K562 (cell line): ENCODE measurements around the gene MPHOSPH6. TPM values are rescaled to one million over a fixed set of nuclear protein-coding genes. Genes with fewer than 3 reads are reported as not detected.

ENCODE experiments used
- CBX8 ChIP-seq: fragments of 200-600 bp; sonication (generic); IDR thresholded peaks from 2 replicates; pipeline ENCODE4 v1.6.1; 2012; ENCODE audit warnings: borderline replicate concordance, mixed run types, low read depth, mild to moderate bottlenecking, moderate library complexity, mixed read lengths, low read length, control low read depth, inconsistent platforms; ENCODE audit not compliant: poor library complexity, severe bottlenecking; ENCODE audit errors: extremely low read depth
- CHD1 ChIP-seq: fragments of 200-600 bp; sonication (generic); IDR thresholded peaks from one replicate; pipeline ENCODE4 v1.6.1; 2012; ENCODE audit warnings: mild to moderate bottlenecking, moderate library complexity, low read length, inconsistent platforms
- EGR1 ChIP-seq: fragments of 450-650 bp; conservative IDR thresholded peaks from 2 replicates; pipeline ENCODE4 v1.6.1; 2017; ENCODE audit warnings: mild to moderate bottlenecking
- ETV5 ChIP-seq: sonication (generic); formaldehyde crosslinking; IDR thresholded peaks from 2 replicates; pipeline ENCODE4 v1.4.0; 2020; ENCODE audit warnings: low read depth, mild to moderate bottlenecking, missing genetic modification reagents
- HLTF ChIP-seq: fragments of 450-650 bp; IDR thresholded peaks from 2 replicates; pipeline ENCODE4 v1.6.1; 2016
- MAZ ChIP-seq, 2 experiments: fragments of 450-650 bp in 1 of 2; sonication (generic) in 1 of 2; formaldehyde crosslinking; IDR thresholded peaks in 1 of 2; conservative IDR thresholded peaks in 1 of 2; 2 replicates each; pipeline versions ENCODE4 v1.4.0 to v1.5.0; 2020; ENCODE audit warnings: mild to moderate bottlenecking in 1 of 2, missing genetic modification reagents in 1 of 2
- MBD2 ChIP-seq: sonication (generic); IDR thresholded peaks from 2 replicates; pipeline ENCODE4 v1.6.1; 2016; ENCODE audit warnings: low read depth, borderline replicate concordance
- MYC ChIP-seq, 2 experiments: fragments of 250-450 bp in 1 of 2; sonication (Bioruptor Pico) in 1 of 2; IDR thresholded peaks; 2 replicates each; pipeline versions ENCODE4 v1.5.1 to v1.6.1; 2012 to 2021; ENCODE audit warnings: low read depth in 2 of 2, borderline replicate concordance in 1 of 2, improper control_type of control experiment in 1 of 2, low read length in 1 of 2, mild to moderate bottlenecking in 1 of 2, moderate library complexity in 1 of 2
- NR4A1 ChIP-seq, 2 experiments: fragments of 250-450 bp in 1 of 2; fragments of 450-650 bp in 1 of 2; sonication (Bioruptor Pico) in 1 of 2; IDR thresholded peaks; 2 replicates each; pipeline versions ENCODE4 v1.4.0 to v1.6.1; 2016 to 2020; ENCODE audit warnings: mild to moderate bottlenecking in 2 of 2, missing compliant biosample characterization in 1 of 2, missing genetic modification characterization in 1 of 2, moderate library complexity in 1 of 2
- SIX5 ChIP-seq, 2 experiments: IDR thresholded peaks; 2 replicates each; pipeline ENCODE4 v1.6.1; 2011; ENCODE audit warnings: low read length in 2 of 2, borderline replicate concordance in 1 of 2, low read depth in 1 of 2, mild to moderate bottlenecking in 1 of 2, moderate library complexity in 1 of 2; ENCODE audit not compliant: insufficient read depth in 1 of 2
- ZBTB7A ChIP-seq: IDR thresholded peaks from 2 replicates; pipeline ENCODE4 v1.6.1; 2011; ENCODE audit warnings: low read depth, mild to moderate bottlenecking, low read length, moderate library complexity, borderline replicate concordance; ENCODE audit not compliant: control insufficient read depth
- ZKSCAN1 ChIP-seq: fragments of 150-350 bp; IDR thresholded peaks from 2 replicates; pipeline ENCODE4 v1.6.1; 2016; ENCODE audit warnings: low read depth, low read length
- ZNF699 ChIP-seq: fragments of 250-450 bp; sonication (Bioruptor Pico); IDR thresholded peaks from 2 replicates; pipeline ENCODE4 v1.8.0; 2021; ENCODE audit warnings: mild to moderate bottlenecking, moderate library complexity; ENCODE audit not compliant: insufficient replicate concordance
- polyA plus RNA-seq, 8 experiments: library from polyadenylated mRNA; depleted of rRNA in 4 of 8; stranded (reverse) in 5 of 8; unstranded in 3 of 8; fragments of >200 nt; fragmentation: Nextera tagmentation in 2 of 8; fragmentation: Illumina TruSeq in 1 of 8; extraction: Ambion mirVana in 2 of 8; extraction: Trizol in 1 of 8; gene quantifications; 2 replicates each; pipeline versions ENCODE4 v1.2.1 to v1.2.3, GENCODE V29; 2011 to 2014; ENCODE audit warnings: inconsistent platforms in 1 of 8, missing spikeins in 1 of 8
- total RNA-seq, 7 experiments: library from RNA; depleted of rRNA in 6 of 7; stranded (reverse); fragments of >200 nt in 6 of 7; fragmentation: Illumina TruSeq in 2 of 7; extraction: Trizol in 2 of 7; gene quantifications; 2 replicates each; pipeline versions ENCODE4 v1.2.1 to v1.2.3, GENCODE V29; 2011 to 2021; ENCODE audit warnings: low replicate concordance in 1 of 7
- TF ChIP-seq, protein P1 (sequence below): sonication (generic); formaldehyde crosslinking; IDR thresholded peaks from 2 replicates; pipeline ENCODE4 v1.4.0; 2020; ENCODE audit warnings: mild to moderate bottlenecking, missing genetic modification reagents
- TF ChIP-seq, protein P2 (sequence below): fragments of 450-650 bp; IDR thresholded peaks from 2 replicates; pipeline ENCODE4 v1.6.1; 2016; ENCODE audit warnings: missing biosample characterization, missing genetic modification characterization
- TF ChIP-seq, protein P3 (sequence below), 3 experiments: fragments of 200-800 bp in 1 of 3; fragments of 250-450 bp in 1 of 3; fragments of 450-650 bp in 1 of 3; sonication (Bioruptor Pico) in 1 of 3; sonication (Bioruptor generic) in 1 of 3; formaldehyde crosslinking in 1 of 3; IDR thresholded peaks; 2 replicates each; pipeline versions ENCODE4 v1.6.1 to v1.8.0; 2016 to 2022; ENCODE audit warnings: mild to moderate bottlenecking in 2 of 3, missing genetic modification characterization in 2 of 3, missing compliant biosample characterization in 1 of 3, moderate library complexity in 1 of 3

MPHOSPH6 gene
- total and polyA plus RNA-seq, 9 of the 15 experiments (the other 6 are each of a cell fraction or from before 2014, with no cell fraction given): 37.0 to 153 (median 76.7) TPM

DNA sequence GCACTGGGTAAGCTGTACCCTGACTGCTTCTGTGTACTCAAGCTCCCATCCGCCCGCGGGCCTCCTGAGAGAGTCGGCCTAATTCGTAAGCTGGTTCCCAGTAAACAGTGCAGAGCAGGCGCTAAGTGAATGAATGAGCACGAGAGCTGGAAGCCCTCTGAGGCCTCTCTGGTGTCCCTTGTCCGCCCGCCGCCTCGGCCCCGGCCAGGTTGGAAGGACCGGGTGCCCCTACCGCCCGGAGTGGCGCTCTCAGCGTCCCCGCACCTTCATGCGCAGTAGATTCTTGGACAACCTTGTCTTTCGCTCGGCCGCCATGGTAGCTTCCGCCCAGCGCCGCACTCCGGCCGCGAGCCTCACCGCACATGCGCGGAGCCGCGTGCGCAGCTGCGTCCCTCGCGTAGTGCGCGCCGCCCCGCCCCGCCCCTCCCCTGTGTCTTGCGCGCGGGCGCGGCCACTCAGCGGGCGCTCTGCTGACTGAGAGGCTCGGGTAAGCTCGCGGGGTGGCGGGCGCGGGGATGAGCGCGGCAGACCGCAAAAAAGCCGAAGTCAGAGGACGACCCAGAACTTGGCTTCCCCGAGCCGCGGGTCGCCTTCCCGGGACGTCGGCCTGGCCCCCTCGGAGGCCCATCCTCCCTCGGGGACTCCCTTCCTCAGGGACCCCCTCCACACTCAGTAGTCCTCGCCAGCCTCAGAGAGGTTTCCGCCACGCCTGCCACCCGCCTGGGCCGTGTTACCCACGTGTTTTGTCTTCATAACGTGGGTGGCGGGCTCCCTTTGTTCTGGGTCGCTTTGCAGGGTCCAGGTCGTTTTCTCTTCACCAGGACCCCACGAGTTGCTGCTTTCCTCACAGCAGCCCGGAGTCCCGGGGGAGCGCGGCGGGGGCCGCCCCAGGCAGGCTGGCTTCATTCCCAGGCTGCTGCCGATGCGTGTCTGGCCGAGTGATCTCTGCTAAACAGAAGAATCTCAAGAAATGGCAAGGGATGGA lies at the start of gene MPHOSPH6 (continued):
- TF ChIP-seq ZBTB7A (peak; percentile 15), HLTF (no peak), ETV5 (CRISPR knock-in tag) (peak; percentile 69; the same call in 1 of the 2 replicates), EGR1 (peak; percentile 39), MBD2 (peak; percentile 36; the same call in 1 of the 2 replicates), NR4A1 (CRISPR knock-in tag; IDR thresholded peaks at IDR 0.05) (0 out of 2 replicates have a peak, but pooled peaks have one; percentile 70), NR4A1 (tag; IDR thresholded peaks at IDR 0.05) (peak; percentile 40; the same call in 1 of the 2 replicates), CBX8 (no peak), CHD1 (no peak), ZNF699 (CRISPR knock-in tag) (no peak), MAZ (CRISPR knock-in tag; conservative IDR thresholded peaks at IDR 0.05 in 1 of 2, IDR thresholded peaks at IDR 0.05 in 1 of 2) (peak; percentile 89 to 95), ZKSCAN1 (no peak), SIX5 (IDR thresholded peaks at IDR 0.05; ENCODE audit: borderline replicate concordance in 1 of 2, insufficient read depth in 1 of 2, low read depth in 1 of 2, low read length in 2 of 2) (no peak), MYC (IDR thresholded peaks at IDR 0.05; ENCODE audit: low read depth, low read length) (peak; percentile 50), MYC (CRISPR knock-in tag; IDR thresholded peaks at IDR 0.05; ENCODE audit: borderline replicate concordance, low read depth) (peak; percentile 80; the same call in 1 of the 2 replicates)
- TF ChIP-seq, protein P1, sequence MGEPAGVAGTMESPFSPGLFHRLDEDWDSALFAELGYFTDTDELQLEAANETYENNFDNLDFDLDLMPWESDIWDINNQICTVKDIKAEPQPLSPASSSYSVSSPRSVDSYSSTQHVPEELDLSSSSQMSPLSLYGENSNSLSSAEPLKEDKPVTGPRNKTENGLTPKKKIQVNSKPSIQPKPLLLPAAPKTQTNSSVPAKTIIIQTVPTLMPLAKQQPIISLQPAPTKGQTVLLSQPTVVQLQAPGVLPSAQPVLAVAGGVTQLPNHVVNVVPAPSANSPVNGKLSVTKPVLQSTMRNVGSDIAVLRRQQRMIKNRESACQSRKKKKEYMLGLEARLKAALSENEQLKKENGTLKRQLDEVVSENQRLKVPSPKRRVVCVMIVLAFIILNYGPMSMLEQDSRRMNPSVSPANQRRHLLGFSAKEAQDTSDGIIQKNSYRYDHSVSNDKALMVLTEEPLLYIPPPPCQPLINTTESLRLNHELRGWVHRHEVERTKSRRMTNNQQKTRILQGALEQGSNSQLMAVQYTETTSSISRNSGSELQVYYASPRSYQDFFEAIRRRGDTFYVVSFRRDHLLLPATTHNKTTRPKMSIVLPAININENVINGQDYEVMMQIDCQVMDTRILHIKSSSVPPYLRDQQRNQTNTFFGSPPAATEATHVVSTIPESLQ (CRISPR knock-in tag): no peak
- TF ChIP-seq, protein P2, sequence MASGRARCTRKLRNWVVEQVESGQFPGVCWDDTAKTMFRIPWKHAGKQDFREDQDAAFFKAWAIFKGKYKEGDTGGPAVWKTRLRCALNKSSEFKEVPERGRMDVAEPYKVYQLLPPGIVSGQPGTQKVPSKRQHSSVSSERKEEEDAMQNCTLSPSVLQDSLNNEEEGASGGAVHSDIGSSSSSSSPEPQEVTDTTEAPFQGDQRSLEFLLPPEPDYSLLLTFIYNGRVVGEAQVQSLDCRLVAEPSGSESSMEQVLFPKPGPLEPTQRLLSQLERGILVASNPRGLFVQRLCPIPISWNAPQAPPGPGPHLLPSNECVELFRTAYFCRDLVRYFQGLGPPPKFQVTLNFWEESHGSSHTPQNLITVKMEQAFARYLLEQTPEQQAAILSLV: no peak
- TF ChIP-seq, protein P3, sequence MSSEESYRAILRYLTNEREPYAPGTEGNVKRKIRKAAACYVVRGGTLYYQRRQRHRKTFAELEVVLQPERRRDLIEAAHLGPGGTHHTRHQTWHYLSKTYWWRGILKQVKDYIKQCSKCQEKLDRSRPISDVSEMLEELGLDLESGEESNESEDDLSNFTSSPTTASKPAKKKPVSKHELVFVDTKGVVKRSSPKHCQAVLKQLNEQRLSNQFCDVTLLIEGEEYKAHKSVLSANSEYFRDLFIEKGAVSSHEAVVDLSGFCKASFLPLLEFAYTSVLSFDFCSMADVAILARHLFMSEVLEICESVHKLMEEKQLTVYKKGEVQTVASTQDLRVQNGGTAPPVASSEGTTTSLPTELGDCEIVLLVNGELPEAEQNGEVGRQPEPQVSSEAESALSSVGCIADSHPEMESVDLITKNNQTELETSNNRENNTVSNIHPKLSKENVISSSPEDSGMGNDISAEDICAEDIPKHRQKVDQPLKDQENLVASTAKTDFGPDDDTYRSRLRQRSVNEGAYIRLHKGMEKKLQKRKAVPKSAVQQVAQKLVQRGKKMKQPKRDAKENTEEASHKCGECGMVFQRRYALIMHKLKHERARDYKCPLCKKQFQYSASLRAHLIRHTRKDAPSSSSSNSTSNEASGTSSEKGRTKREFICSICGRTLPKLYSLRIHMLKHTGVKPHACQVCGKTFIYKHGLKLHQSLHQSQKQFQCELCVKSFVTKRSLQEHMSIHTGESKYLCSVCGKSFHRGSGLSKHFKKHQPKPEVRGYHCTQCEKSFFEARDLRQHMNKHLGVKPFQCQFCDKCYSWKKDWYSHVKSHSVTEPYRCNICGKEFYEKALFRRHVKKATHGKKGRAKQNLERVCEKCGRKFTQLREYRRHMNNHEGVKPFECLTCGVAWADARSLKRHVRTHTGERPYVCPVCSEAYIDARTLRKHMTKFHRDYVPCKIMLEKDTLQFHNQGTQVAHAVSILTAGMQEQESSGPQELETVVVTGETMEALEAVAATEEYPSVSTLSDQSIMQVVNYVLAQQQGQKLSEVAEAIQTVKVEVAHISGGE (CRISPR knock-in tag; IDR thresholded peaks at IDR 0.05): no peak
